Astrocyte of the cerebellum (primary cell): ENCODE results near the gene ATP12A.

Experiments
- DNase-seq: peaks from one replicate; pipeline ENCODE4 v3.0.0-alpha.2; 2011; ENCODE audit warnings: low read depth
- H3K4me3 ChIP-seq: 2 replicates; pipeline ENCODE4 v1.5.1; 2011; ENCODE audit warnings: mild to moderate bottlenecking, low read depth, low read length, moderate library complexity
- in situ Hi-C: cut with HindIII; loops from 2 replicates; pipeline ENCODE4 v1.10.0; 2017; ENCODE audit warnings: low sequenced_read_pairs
- TF ChIP-seq, protein P1 (sequence below): IDR thresholded peaks from 2 replicates; pipeline ENCODE4 v1.5.1; 2012; ENCODE audit warnings: low read length, low read depth, moderate library complexity, mild to moderate bottlenecking; ENCODE audit errors: missing control alignments

Gene ATP12A

DNA sequence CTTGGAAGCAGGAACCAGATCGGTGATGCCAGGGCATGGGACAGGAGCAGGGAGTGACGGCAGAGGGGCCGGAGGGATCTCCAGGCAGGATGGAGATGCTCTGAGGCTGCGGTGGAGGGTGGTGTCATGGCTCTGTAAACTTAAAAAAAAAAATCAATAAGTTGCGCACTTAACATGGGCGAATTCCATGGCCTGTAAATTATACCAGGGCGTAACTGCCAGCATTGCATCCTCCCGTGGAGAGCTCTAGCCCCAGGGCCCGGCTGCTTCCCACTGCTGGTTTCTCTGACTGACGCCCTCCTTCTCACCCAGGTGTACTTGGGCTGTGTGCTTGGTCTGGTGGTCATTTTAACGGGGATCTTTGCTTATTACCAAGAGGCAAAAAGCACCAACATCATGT, 8.7 kb downstream of the ATP12A start:
- no peak overlapping the region for H3K4me3 ChIP-seq
- TF ChIP-seq, protein P1, sequence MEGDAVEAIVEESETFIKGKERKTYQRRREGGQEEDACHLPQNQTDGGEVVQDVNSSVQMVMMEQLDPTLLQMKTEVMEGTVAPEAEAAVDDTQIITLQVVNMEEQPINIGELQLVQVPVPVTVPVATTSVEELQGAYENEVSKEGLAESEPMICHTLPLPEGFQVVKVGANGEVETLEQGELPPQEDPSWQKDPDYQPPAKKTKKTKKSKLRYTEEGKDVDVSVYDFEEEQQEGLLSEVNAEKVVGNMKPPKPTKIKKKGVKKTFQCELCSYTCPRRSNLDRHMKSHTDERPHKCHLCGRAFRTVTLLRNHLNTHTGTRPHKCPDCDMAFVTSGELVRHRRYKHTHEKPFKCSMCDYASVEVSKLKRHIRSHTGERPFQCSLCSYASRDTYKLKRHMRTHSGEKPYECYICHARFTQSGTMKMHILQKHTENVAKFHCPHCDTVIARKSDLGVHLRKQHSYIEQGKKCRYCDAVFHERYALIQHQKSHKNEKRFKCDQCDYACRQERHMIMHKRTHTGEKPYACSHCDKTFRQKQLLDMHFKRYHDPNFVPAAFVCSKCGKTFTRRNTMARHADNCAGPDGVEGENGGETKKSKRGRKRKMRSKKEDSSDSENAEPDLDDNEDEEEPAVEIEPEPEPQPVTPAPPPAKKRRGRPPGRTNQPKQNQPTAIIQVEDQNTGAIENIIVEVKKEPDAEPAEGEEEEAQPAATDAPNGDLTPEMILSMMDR = no peak
- in situ Hi-C loops = no loop called here
- no peak for DNase-seq

DNA sequence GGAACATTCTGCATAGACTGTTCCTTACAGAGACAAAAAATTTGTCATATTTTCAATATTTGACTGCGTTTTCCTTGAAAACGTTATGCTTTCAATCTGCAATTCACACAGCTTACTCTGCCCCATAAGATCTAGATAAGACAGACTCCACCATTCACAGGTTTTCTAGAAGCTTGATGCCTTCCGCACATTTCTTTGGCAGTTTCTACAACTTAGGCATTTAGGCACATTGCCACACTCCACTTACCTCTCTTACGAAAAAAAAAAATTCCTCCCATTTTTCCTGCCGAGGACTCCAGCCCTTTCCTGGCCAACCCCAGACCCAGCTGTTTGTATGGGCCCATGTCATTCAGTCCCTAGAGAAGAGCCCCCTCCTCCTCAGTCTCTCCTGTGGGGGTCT, 11.2 kb downstream of the ATP12A start:
- in situ Hi-C loops = no loop called here
- H3K4me3 ChIP-seq = no peak overlapping the region
- TF ChIP-seq, protein P1 = no peak
- no peak for DNase-seq

DNA sequence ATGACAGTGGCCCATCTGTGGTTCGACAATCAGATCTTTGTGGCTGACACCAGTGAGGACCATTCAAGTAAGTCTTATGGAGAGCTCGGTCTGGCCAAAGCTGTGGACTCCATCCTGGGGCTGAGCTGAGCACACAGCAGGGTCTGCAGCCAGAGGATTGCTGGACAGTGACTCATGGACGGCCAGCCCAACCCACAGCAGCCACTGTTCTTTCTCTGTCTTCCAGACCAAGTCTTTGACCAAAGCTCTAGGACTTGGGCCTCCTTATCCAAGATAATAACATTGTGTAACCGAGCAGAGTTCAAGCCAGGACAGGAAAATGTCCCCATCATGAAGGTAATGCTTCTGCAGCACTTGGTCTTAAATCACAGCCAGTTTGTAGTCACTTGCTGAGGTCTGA, 12.4 kb downstream of the ATP12A start:
- TF ChIP-seq, protein P1 = no peak
- peak; percentile 70 for DNase-seq
- in situ Hi-C loops = no loop called here
- H3K4me3 ChIP-seq = no peak overlapping the region

DNA sequence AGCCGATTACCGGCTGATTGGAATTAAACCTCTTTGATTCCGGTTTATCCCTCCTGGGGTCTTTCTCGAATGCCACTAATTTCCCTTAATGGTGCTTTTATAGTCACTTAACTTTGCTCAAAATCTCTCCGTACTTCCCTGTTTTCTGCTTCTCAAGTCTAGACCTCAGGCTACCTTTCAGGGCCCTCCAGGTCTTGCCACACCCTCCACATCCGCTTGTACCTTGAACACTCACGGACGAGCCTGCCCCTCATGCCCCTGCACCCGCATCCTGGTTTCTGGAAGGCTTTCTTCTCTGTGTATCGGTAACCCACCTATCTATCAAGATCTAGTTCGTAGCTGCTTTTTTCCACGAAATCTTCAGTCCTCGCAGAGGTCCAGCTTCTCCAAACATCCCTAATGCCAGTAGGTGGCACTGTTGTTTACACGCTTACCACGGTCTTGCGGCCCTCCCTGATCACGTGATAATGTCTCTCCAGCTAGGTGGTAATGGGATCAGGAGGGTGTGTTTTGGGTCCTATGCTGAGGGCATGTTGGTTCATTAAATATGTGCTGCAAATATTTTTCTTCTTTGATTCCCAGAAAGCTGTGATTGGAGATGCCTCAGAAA, 13.8 kb downstream of the ATP12A start:
- no peak overlapping the region for H3K4me3 ChIP-seq
- DNase-seq = no peak
- in situ Hi-C loops = no loop called here
- TF ChIP-seq, protein P1 = peak; percentile 44

DNA sequence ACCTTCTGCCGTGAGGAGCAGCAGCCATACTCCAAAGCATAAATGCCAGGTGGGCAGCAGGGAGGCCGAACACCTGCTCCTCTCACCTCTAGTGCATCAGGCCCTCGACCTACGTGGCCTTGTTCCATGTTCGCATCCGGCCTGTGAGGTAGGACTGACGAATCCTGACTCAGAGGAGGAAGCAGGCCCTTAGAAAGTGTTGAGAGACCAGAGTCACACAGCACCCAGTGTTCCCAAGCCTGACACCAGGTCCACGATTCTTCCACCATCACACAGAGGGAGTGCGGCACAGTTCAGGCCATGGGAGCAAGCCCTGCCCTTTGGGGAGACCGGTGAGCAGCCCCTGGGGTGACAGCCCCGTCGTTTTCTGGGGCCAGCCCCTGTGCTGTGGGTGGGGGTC, 14.7 kb downstream of the ATP12A start:
- in situ Hi-C loops = no loop called here
- DNase-seq = no peak
- H3K4me3 ChIP-seq = no peak overlapping the region
- TF ChIP-seq, protein P1 = no peak

DNA sequence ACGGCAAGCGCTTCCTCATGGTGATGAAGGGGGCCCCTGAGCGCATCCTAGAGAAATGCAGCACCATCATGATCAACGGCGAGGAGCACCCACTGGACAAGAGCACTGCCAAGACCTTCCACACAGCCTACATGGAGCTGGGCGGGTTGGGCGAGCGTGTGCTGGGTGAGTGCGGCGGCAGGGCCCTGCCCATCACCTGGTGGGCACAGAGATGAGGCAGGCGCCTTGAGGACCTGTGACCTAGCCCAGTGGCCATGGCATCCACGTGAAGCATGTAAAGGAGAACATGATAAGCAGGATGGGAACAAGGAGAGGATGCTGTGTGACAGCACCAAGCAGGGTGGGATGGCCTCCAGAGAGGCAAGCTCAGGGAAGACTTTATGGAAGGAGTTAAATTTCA, 18.5 kb downstream of the ATP12A start:
- TF ChIP-seq, protein P1 = no peak
- in situ Hi-C loops = no loop called here
- DNase-seq = no peak
- no peak overlapping the region for H3K4me3 ChIP-seq

DNA sequence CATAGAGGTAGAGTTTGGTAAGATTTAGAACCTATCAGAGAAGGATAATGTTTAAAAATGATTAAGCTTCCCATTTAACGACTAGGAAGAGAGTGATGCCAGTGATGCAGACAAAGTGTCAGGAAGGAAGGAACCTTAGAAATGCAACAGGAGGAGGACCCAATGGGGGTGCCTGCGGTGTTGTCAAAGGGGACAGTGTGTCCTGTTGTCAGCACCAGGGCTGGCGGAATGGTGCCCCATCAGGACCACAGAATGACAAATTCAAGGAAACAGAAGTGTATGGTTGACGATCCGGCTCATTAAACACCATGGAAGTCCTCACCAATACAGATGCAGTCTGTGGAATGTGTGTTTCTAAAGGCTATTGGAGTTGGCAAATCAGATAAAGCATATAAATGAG, 19.3 kb downstream of the ATP12A start:
- DNase-seq = no peak
- TF ChIP-seq, protein P1 = no peak
- no peak overlapping the region for H3K4me3 ChIP-seq
- in situ Hi-C loops = no loop called here
